ENCODE results near the gene CCDC91. TPM values are rescaled to one million over a fixed set of nuclear protein-coding genes. Genes with fewer than 3 reads are reported as not detected.

CCDC91 gene
- total and polyA plus RNA-seq, 4 donors = 13.4 to 41.3 (median 23.3) TPM

GRCh38 chr12:28164644-28165275 lies 25.5 kb upstream of the CCDC91 start:
- no peak for ATAC-seq (ENCODE audit: insufficient read depth, low FRiP score)
- no peak for DNase-seq

GRCh38 chr12:28167981-28168485 lies 22.2 kb upstream of the CCDC91 start:
- Histone ChIP-seq H3K36me3 (ENCODE audit: control insufficient read depth in 4 of 4, insufficient read depth in 4 of 4, low read length in 4 of 4) (no peaks in the 10 kb centered on the region), H3K9me3 (ENCODE audit: control insufficient read depth in 4 of 4, insufficient read depth in 3 of 4, low read length in 3 of 4) (no peaks in the 10 kb centered on the region), H3K27me3 (ENCODE audit: control insufficient read depth in 3 of 3, insufficient read depth in 3 of 3, low read length in 2 of 3) (no peaks in the 10 kb centered on the region), H3K27ac (ENCODE audit: low read depth in 1 of 2, low read length in 1 of 2) (no peak overlapping the region), H3K4me3 (no peak overlapping the region), H3K4me1 (ENCODE audit: control insufficient read depth in 5 of 5, insufficient read depth in 5 of 5, low read length in 5 of 5) (no peaks in the 10 kb centered on the region), H3K9ac (ENCODE audit: insufficient read depth in 1 of 2, low read length in 2 of 2) (no peak overlapping the region)
- WGBS, 2 donors = 84 to 89% methylated on average over 2 of the region's 2 CpGs
- ATAC-seq (ENCODE audit: insufficient read depth, low FRiP score) (no peak), DNase-seq (no peak)
- no peak for TF ChIP-seq CTCF (IDR thresholded peaks at IDR 0.05; ENCODE audit: control extremely low read depth, extremely low read depth)

More at GRCh38 chr12:28164644-28165275, 25.5 kb upstream of the CCDC91 start:
- no peaks in the 10 kb centered on the region for H3K36me3 ChIP-seq (ENCODE audit: control insufficient read depth in 4 of 4, insufficient read depth in 4 of 4, low read length in 4 of 4)
- no peaks in the 10 kb centered on the region for H3K27me3 ChIP-seq (ENCODE audit: control insufficient read depth in 3 of 3, insufficient read depth in 3 of 3, low read length in 2 of 3)
- 70 to 90% methylated on average over 2 of the region's 2 CpGs for WGBS, 2 donors
- no peaks in the 10 kb centered on the region for H3K4me1 ChIP-seq (ENCODE audit: control insufficient read depth in 5 of 5, insufficient read depth in 5 of 5, low read length in 5 of 5)
- no peak overlapping the region for H3K27ac ChIP-seq (ENCODE audit: low read depth in 1 of 2, low read length in 1 of 2)
- H3K9ac ChIP-seq (ENCODE audit: insufficient read depth in 1 of 2, low read length in 2 of 2) = no peak overlapping the region
- no peak overlapping the region for H3K4me3 ChIP-seq
- no peaks in the 10 kb centered on the region for H3K9me3 ChIP-seq (ENCODE audit: control insufficient read depth in 4 of 4, insufficient read depth in 3 of 4, low read length in 3 of 4)
- TF ChIP-seq CTCF (IDR thresholded peaks at IDR 0.05; ENCODE audit: control extremely low read depth, extremely low read depth) = no peak

GRCh38 chr12:28171356-28172060 lies 18.7 kb upstream of the CCDC91 start:
- ATAC-seq (ENCODE audit: insufficient read depth, low FRiP score) = no peak

More at GRCh38 chr12:28171356-28172060, 18.7 kb upstream of the CCDC91 start:
- Histone ChIP-seq H3K4me3 (no peak overlapping the region), H3K9ac (ENCODE audit: insufficient read depth in 1 of 2, low read length in 2 of 2) (no peak overlapping the region), H3K9me3 (ENCODE audit: control insufficient read depth in 4 of 4, insufficient read depth in 3 of 4, low read length in 3 of 4) (no peaks in the 10 kb centered on the region), H3K36me3 (ENCODE audit: control insufficient read depth in 4 of 4, insufficient read depth in 4 of 4, low read length in 4 of 4) (no peaks in the 10 kb centered on the region), H3K4me1 (ENCODE audit: control insufficient read depth in 5 of 5, insufficient read depth in 5 of 5, low read length in 5 of 5) (no peaks in the 10 kb centered on the region), H3K27ac (ENCODE audit: low read depth in 1 of 2, low read length in 1 of 2) (no peak overlapping the region), H3K27me3 (ENCODE audit: control insufficient read depth in 3 of 3, insufficient read depth in 3 of 3, low read length in 2 of 3) (no peaks in the 10 kb centered on the region)
- no peak for TF ChIP-seq CTCF (IDR thresholded peaks at IDR 0.05; ENCODE audit: control extremely low read depth, extremely low read depth)
- WGBS, 2 donors = 88 to 90% methylated on average over 3 of the region's 3 CpGs
- no peak for DNase-seq
